Measurements from ENCODE around the gene ADIRF. TPM values are rescaled to one million over a fixed set of nuclear protein-coding genes. Genes with fewer than 3 reads are reported as not detected.

ADIRF gene
- total RNA-seq, 1 donor from 2014 or later: not detected

DNA sequence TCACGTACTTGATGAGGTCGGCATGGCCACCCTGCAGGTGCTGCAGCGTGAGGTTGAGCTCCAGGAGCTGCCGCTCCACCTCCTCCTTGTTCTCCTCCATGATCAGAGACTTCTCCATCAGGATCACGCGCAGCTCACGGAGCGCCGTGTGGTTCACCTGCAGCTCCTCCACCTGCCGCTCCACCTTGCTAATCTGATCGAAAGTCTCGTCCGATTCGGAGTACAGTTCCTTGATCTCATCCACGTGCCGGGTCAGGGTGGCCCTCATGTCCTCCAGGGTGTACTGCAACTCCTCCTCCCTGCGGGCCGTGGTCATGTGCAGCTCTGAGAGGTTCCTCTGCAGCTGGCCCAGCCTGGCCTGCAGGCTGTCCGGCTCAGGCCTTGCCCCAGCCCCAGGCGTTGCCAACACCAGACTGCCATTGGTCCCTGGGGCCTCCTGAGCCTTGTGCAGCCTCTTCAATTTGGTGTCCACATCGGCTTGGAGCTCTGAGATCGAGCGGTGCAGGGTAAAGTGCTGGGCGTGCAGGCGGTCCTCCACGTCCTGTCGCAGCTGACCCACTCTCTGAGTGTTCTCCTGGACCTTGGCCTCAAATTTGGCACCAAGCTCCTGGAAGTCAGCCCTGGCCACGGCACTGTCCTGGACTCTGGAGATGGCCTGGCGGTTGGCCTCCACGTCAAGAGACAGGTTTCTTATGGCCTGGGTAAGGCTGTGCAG is 24.8 kb upstream of the ADIRF start:
- TF ChIP-seq, protein P1, sequence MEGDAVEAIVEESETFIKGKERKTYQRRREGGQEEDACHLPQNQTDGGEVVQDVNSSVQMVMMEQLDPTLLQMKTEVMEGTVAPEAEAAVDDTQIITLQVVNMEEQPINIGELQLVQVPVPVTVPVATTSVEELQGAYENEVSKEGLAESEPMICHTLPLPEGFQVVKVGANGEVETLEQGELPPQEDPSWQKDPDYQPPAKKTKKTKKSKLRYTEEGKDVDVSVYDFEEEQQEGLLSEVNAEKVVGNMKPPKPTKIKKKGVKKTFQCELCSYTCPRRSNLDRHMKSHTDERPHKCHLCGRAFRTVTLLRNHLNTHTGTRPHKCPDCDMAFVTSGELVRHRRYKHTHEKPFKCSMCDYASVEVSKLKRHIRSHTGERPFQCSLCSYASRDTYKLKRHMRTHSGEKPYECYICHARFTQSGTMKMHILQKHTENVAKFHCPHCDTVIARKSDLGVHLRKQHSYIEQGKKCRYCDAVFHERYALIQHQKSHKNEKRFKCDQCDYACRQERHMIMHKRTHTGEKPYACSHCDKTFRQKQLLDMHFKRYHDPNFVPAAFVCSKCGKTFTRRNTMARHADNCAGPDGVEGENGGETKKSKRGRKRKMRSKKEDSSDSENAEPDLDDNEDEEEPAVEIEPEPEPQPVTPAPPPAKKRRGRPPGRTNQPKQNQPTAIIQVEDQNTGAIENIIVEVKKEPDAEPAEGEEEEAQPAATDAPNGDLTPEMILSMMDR (IDR thresholded peaks at IDR 0.05; ENCODE audit: partially characterized antibody, unreplicated experiment): no peak
- peaks cover 5% of the 10 kb centered on the region for H3K9me3 Mint-ChIP-seq (ENCODE audit: unreplicated experiment)
- H3K27ac Mint-ChIP-seq (ENCODE audit: unreplicated experiment): no peak overlapping the region
- no peak overlapping the region for H3K4me3 Mint-ChIP-seq (ENCODE audit: unreplicated experiment)
- H3K36me3 Mint-ChIP-seq (ENCODE audit: unreplicated experiment): no peaks in the 10 kb centered on the region
- no peak for DNase-seq
- H3K4me1 Mint-ChIP-seq (ENCODE audit: low read depth, unreplicated experiment): peaks cover 12% of the 10 kb centered on the region
- H3K27me3 Mint-ChIP-seq (ENCODE audit: unreplicated experiment): peaks cover 10% of the 10 kb centered on the region

- Mint-ChIP-seq H3K4me3 (ENCODE audit: unreplicated experiment) (no peak overlapping the region), H3K27ac (ENCODE audit: unreplicated experiment) (no peak overlapping the region), H3K27me3 (ENCODE audit: unreplicated experiment) (peaks cover 10% of the 10 kb centered on the region), H3K36me3 (ENCODE audit: unreplicated experiment) (no peaks in the 10 kb centered on the region), H3K4me1 (ENCODE audit: low read depth, unreplicated experiment) (peaks cover 12% of the 10 kb centered on the region), H3K9me3 (ENCODE audit: unreplicated experiment) (peaks cover 5% of the 10 kb centered on the region)
- DNase-seq: no peak
- TF ChIP-seq, protein P1 (IDR thresholded peaks at IDR 0.05; ENCODE audit: partially characterized antibody, unreplicated experiment): no peak
These were observed 24.3 kb upstream of the ADIRF start for GRCh38 chr10:86944031-86944419.

DNA sequence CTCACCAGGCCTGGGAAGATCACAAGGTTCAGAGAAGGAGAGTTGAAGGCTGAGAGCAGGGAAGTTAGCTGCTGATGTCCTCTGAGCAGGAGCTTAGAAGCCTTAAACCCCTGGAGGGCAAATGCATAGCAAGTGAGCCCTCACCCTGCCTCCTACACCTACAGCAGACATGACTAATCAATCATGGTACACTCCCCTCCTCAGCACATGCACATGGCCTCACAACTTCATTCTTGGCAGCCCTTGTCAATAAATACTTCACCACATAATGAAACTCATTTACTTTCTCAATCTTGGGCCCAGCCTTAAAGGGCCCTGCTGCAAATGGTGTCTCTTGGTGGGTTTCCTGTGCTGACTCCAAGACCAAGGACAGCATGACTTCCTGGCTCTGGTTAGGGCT is 23.8 kb upstream of the ADIRF start:
- H3K4me1 Mint-ChIP-seq (ENCODE audit: low read depth, unreplicated experiment): peaks cover 12% of the 10 kb centered on the region
- no peaks in the 10 kb centered on the region for H3K36me3 Mint-ChIP-seq (ENCODE audit: unreplicated experiment)
- no peak overlapping the region for H3K4me3 Mint-ChIP-seq (ENCODE audit: unreplicated experiment)
- DNase-seq: no peak
- H3K27ac Mint-ChIP-seq (ENCODE audit: unreplicated experiment): no peak overlapping the region
- peaks cover 5% of the 10 kb centered on the region for H3K9me3 Mint-ChIP-seq (ENCODE audit: unreplicated experiment)
- peaks cover 10% of the 10 kb centered on the region for H3K27me3 Mint-ChIP-seq (ENCODE audit: unreplicated experiment)
- TF ChIP-seq, protein P1 (IDR thresholded peaks at IDR 0.05; ENCODE audit: partially characterized antibody, unreplicated experiment): no peak

- Mint-ChIP-seq H3K27ac (ENCODE audit: unreplicated experiment) (no peak overlapping the region), H3K4me3 (ENCODE audit: unreplicated experiment) (no peak overlapping the region), H3K27me3 (ENCODE audit: unreplicated experiment) (peaks cover 10% of the 10 kb centered on the region), H3K4me1 (ENCODE audit: low read depth, unreplicated experiment) (peaks cover 12% of the 10 kb centered on the region), H3K9me3 (ENCODE audit: unreplicated experiment) (peaks cover 5% of the 10 kb centered on the region), H3K36me3 (ENCODE audit: unreplicated experiment) (no peaks in the 10 kb centered on the region)
- TF ChIP-seq, protein P1 (IDR thresholded peaks at IDR 0.05; ENCODE audit: partially characterized antibody, unreplicated experiment): no peak
- DNase-seq: no peak
These were observed 23.4 kb upstream of the ADIRF start for GRCh38 chr10:86944907-86945306.

DNA sequence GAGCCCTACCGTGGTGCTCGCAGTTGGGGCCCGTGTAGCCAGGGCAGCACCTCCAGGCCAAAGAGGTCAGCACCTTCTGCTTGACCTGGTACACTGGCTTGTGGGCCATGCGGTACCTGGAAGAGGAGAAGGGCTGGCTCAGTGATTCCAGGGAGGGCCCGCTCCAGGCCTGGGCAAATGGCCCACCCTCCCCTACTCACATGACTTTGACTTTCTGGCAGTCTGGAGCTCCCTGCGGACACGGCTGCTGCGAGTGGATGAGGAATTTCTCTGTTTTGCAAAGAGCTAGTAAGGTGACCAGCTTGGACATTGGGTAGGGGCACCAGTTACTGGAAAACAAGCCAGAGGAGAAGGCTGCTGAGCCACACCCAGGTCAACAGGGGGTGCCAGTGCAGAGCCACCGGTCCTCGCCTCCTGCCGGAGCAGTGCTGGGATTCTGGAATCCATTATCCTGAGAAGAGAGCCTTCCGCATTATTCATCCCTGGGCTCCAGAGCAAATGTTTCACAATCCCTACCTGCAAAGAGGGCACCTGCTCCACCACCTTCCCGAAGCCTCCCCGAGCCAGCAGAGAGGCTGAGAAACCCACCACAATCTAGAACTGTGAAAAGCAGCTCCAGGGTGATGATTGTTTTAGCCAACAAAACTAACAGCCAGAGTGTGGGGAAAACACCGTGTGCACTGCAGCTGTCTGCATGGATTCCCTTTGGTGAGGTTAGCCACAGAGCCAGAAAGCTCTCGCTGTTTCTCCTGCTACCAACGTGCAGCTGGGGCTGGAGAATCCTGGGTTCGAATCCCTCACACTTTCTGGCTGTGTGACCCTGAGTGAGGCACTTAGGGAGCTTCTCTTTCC is 22.7 kb upstream of the ADIRF start:
- H3K4me1 Mint-ChIP-seq (ENCODE audit: low read depth, unreplicated experiment): peaks cover 12% of the 10 kb centered on the region
- peaks cover 10% of the 10 kb centered on the region for H3K27me3 Mint-ChIP-seq (ENCODE audit: unreplicated experiment)
- peak overlapping the region; percentile 62 for H3K27ac Mint-ChIP-seq (ENCODE audit: unreplicated experiment)
- TF ChIP-seq, protein P1 (IDR thresholded peaks at IDR 0.05; ENCODE audit: partially characterized antibody, unreplicated experiment): peak; percentile 20
- no peaks in the 10 kb centered on the region for H3K36me3 Mint-ChIP-seq (ENCODE audit: unreplicated experiment)
- H3K9me3 Mint-ChIP-seq (ENCODE audit: unreplicated experiment): peaks cover 5% of the 10 kb centered on the region
- peak; percentile 69 for DNase-seq
- H3K4me3 Mint-ChIP-seq (ENCODE audit: unreplicated experiment): no peak overlapping the region

Measured in glutamatergic neuron (in vitro differentiated cells).